PC-9 (cell line): ENCODE data around the gene UHRF2. TPM values are rescaled to one million over a fixed set of nuclear protein-coding genes. Genes with fewer than 3 reads are reported as not detected.

ENCODE experiments used
- BruUV-seq: library from RNA; stranded (reverse); fragments of 400-500 nt; replicated peaks from 2 replicates; lab custom pipeline; 2021; lab: Mats Ljungman, UMichigan
- CTCF ChIA-PET: fragments of 300-600 bp; sonication (Branson Sonifier 250); formaldehyde crosslinking; loops from one replicate; lab custom pipeline; 2022; ENCODE audit warnings: antibody characterized with exemption; lab: Charles Lee
- POLR2A ChIA-PET: fragments of 300-600 bp; sonication (Branson Sonifier 250); formaldehyde crosslinking; loops from one replicate; lab custom pipeline; 2022; ENCODE audit warnings: antibody characterized with exemption; ENCODE audit not compliant: unreplicated experiment; lab: Charles Lee
- DNase-seq, 2 experiments: peaks; one replicate each; pipeline versions ENCODE4 v3.0.0 to v3.0.0-alpha.2; 2015 to 2022; ENCODE audit warnings: mixed read lengths in 1 of 2
- H2AFZ ChIP-seq: fragments of 200-600 bp; sonication (generic); 2 replicates; pipeline ENCODE4 v1.8.1; 2017; ENCODE audit warnings: antibody characterized with exemption
- H3F3A ChIP-seq: fragments of 200-600 bp; sonication (generic); 2 replicates; pipeline ENCODE4 v1.8.1; 2017; ENCODE audit warnings: antibody characterized with exemption, mild to moderate bottlenecking, low read depth; ENCODE audit not compliant: insufficient read depth
- H3K27ac ChIP-seq: fragments of 200-600 bp; sonication (generic); 2 replicates; pipeline ENCODE4 v1.6.1; 2016; ENCODE audit warnings: mixed run types
- H3K27me3 ChIP-seq: fragments of 200-600 bp; sonication (generic); 2 replicates; pipeline ENCODE4 v1.6.1; 2016; ENCODE audit warnings: low read depth, mixed run types; ENCODE audit not compliant: insufficient read depth
- H3K36me3 ChIP-seq: fragments of 200-600 bp; sonication (generic); 2 replicates; pipeline ENCODE4 v1.6.1; 2016; ENCODE audit warnings: low read depth, mixed run types
- H3K4me1 ChIP-seq: fragments of 200-600 bp; sonication (generic); replicated peaks from 2 replicates; pipeline ENCODE4 v1.6.1; 2016; ENCODE audit warnings: mixed run types; ENCODE audit not compliant: insufficient read depth
- H3K4me2 ChIP-seq: fragments of 200-600 bp; sonication (generic); 2 replicates; pipeline ENCODE4 v1.6.1; 2017; ENCODE audit warnings: mixed run types
- H3K4me3 ChIP-seq: fragments of 200-600 bp; sonication (generic); 2 replicates; pipeline ENCODE4 v1.6.1; 2016; ENCODE audit warnings: mixed run types
- H3K79me2 ChIP-seq: fragments of 200-600 bp; sonication (generic); 2 replicates; pipeline ENCODE4 v1.6.1; 2017; ENCODE audit warnings: low read depth, mixed run types
- H3K9me2 ChIP-seq: fragments of 200-600 bp; sonication (generic); 2 replicates; pipeline ENCODE4 v1.8.1; 2017; ENCODE audit warnings: mild to moderate bottlenecking; ENCODE audit not compliant: insufficient read depth
- H3K9me3 ChIP-seq: fragments of 200-600 bp; sonication (generic); 2 replicates; pipeline ENCODE4 v1.8.1; 2016; ENCODE audit warnings: low read depth; ENCODE audit not compliant: insufficient read depth
- H4K20me1 ChIP-seq: fragments of 200-600 bp; sonication (generic); 2 replicates; pipeline ENCODE4 v1.8.1; 2017; ENCODE audit not compliant: insufficient read depth
- EZH2 ChIP-seq: fragments of 200-600 bp; sonication (generic); IDR thresholded peaks from 2 replicates; pipeline ENCODE4 v1.8.0; 2017; ENCODE audit warnings: antibody characterized with exemption, low read depth
- intact Hi-C: fragments of 100-400 bp; cut with micrococcal nuclease; formaldehyde crosslinking; loops from one replicate; pipeline ENCODE4 v1.10.0; 2022; ENCODE audit not compliant: unreplicated experiment
- total RNA-seq: library from RNA; stranded (reverse); gene quantifications from 2 replicates; pipeline ENCODE4 v1.2.3, GENCODE V29; 2021
- TF ChIP-seq, protein P1 (sequence below): fragments of 200-600 bp; sonication (generic); conservative IDR thresholded peaks from 2 replicates; pipeline ENCODE4 v1.6.1; 2017; ENCODE audit warnings: mixed run types, antibody characterized with exemption, mild to moderate bottlenecking, moderate library complexity

UHRF2 gene
- total RNA-seq, 1 experiment from 2014 or later, result 40.9 TPM

GRCh38 chr9:6498982-6499381 lies 86.0 kb downstream of the UHRF2 start:
- ChIA-PET CTCF (no interaction called here), POLR2A (no interaction called here)
- Histone ChIP-seq H3K27ac (no peak overlapping the region), H3K36me3 (no peaks in the 10 kb centered on the region), H4K20me1 (no peaks in the 10 kb centered on the region), H3K4me3 (no peak overlapping the region), H3K9me2 (no peaks in the 10 kb centered on the region), H3K79me2 (no peaks in the 10 kb centered on the region), H3K4me2 (no peak overlapping the region), H2AFZ (no peak overlapping the region), H3K9me3 (no peaks in the 10 kb centered on the region), H3F3A (no peaks in the 10 kb centered on the region), H3K27me3 (no peaks in the 10 kb centered on the region), H3K4me1 (no peaks in the 10 kb centered on the region)
- TF ChIP-seq EZH2, result no peak
- TF ChIP-seq, protein P1, sequence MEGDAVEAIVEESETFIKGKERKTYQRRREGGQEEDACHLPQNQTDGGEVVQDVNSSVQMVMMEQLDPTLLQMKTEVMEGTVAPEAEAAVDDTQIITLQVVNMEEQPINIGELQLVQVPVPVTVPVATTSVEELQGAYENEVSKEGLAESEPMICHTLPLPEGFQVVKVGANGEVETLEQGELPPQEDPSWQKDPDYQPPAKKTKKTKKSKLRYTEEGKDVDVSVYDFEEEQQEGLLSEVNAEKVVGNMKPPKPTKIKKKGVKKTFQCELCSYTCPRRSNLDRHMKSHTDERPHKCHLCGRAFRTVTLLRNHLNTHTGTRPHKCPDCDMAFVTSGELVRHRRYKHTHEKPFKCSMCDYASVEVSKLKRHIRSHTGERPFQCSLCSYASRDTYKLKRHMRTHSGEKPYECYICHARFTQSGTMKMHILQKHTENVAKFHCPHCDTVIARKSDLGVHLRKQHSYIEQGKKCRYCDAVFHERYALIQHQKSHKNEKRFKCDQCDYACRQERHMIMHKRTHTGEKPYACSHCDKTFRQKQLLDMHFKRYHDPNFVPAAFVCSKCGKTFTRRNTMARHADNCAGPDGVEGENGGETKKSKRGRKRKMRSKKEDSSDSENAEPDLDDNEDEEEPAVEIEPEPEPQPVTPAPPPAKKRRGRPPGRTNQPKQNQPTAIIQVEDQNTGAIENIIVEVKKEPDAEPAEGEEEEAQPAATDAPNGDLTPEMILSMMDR, result no peak
- no peak for DNase-seq
- intact Hi-C loops, result no loop called here
- no TSS peak for BruUV-seq

GRCh38 chr9:6501526-6502210 lies 88.7 kb downstream of the UHRF2 start:
- H2AFZ ChIP-seq, result no peak overlapping the region
- CTCF ChIA-PET, result no interaction called here
- BruUV-seq, result no TSS peak
- intact Hi-C loops, result loop anchor here (10.0 kb wide), 1 partner anchor 63 kb away; no protein-coding TSS in a partner anchor
- peak overlapping the region; percentile 32; the same call in 1 of the 2 replicates for H3K27ac ChIP-seq
- no peaks in the 10 kb centered on the region for H4K20me1 ChIP-seq
- H3K4me1 ChIP-seq, result no peaks in the 10 kb centered on the region
- no peaks in the 10 kb centered on the region for H3K79me2 ChIP-seq
- H3F3A ChIP-seq, result no peaks in the 10 kb centered on the region
- TF ChIP-seq, protein P1, result no peak
- TF ChIP-seq EZH2, result no peak
- no peak for DNase-seq
- POLR2A ChIA-PET, result no interaction called here
- no peak overlapping the region for H3K4me2 ChIP-seq
- H3K9me2 ChIP-seq, result no peaks in the 10 kb centered on the region
- H3K9me3 ChIP-seq, result no peaks in the 10 kb centered on the region
- no peaks in the 10 kb centered on the region for H3K27me3 ChIP-seq
- H3K36me3 ChIP-seq, result no peaks in the 10 kb centered on the region
- no peak overlapping the region for H3K4me3 ChIP-seq

DNA sequence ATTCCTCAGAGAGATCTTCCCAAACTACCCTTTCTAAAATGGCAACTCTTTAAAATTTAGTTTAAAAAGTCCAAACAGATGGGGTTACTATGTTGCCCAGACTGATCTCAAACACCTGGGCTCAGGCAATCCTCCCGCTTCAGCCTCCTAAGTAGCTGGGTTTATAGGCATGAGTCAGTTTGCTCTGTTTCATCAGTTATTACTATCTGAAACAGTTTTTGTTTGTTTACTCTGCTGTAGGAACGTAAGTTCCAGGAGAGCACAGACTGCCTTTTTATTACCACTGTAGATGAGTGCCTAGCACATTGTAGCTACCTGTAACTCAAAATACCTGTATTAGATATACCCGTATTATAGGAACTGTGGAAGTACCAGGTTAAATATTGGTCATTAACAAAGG lies 89.4 kb downstream of the UHRF2 start:
- Histone ChIP-seq H3K4me2 (no peak overlapping the region), H2AFZ (no peak overlapping the region), H3F3A (no peaks in the 10 kb centered on the region), H3K36me3 (no peaks in the 10 kb centered on the region), H3K27ac (peak overlapping the region; percentile 32; the same call in 1 of the 2 replicates), H3K9me3 (no peaks in the 10 kb centered on the region), H3K27me3 (no peaks in the 10 kb centered on the region), H3K4me1 (no peaks in the 10 kb centered on the region), H4K20me1 (no peaks in the 10 kb centered on the region), H3K79me2 (no peaks in the 10 kb centered on the region), H3K4me3 (no peak overlapping the region), H3K9me2 (no peaks in the 10 kb centered on the region)
- DNase-seq, result peak in 1 of 2 experiments; percentile 46
- no TSS peak for BruUV-seq
- no peak for TF ChIP-seq EZH2
- TF ChIP-seq, protein P1, result no peak
- intact Hi-C loops, result loop anchor here (10.0 kb wide), 1 partner anchor 62 kb away; no protein-coding TSS in a partner anchor
- CTCF ChIA-PET, result no interaction called here
- POLR2A ChIA-PET, result no interaction called here
